HG02610 (cell line): ENCODE data around the gene PLXNB2.

Experiments
- ATAC-seq: cut with Tn5 transposase; IDR thresholded peaks from one replicate; pipeline ENCODE4 v1.9.1; 2021; ENCODE audit warnings: mild to moderate bottlenecking, moderate library complexity; ENCODE audit not compliant: unreplicated experiment

PLXNB2 gene

DNA sequence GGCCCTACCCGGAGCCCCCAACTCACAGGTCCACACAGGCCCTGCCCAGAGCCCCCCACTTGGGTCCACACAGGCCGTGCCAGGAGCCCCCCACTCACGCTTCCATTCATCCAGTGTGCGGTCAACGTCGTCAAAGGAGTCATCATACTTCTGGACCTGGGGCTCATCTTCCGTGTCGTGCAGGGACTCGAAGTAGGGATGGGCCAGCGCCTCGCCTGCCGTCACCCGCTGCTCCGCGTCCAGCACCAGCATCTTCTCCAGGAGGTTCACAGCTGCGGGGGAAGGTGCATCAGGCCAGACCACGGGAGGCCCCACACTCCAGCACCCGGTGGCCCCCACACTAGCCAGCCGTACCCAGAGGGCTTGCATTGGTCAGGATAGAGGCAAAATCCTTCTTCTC lies 52.3 kb downstream of the PLXNB2 start:
- ATAC-seq, result no peak

DNA sequence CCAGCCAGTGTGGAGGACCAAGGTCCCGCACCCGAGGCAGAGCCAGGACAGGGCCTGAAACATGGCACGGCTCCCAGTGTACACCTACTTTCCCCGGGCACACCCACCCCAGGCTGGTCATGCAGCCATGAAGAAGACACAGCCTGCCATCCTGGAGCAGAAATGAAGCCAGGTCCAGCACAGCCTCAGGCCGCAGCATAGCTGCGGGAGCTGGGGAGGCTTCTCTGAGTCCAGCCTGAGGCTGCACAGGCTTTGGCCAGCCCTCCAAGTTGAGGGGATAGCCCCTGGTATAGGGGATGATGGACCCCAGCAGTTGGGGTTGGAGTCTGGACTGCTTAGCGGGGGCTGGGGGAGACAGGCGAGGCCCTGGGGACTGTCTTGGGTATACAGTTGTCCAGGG lies 53.5 kb downstream of the PLXNB2 start:
- ATAC-seq, result no peak

DNA sequence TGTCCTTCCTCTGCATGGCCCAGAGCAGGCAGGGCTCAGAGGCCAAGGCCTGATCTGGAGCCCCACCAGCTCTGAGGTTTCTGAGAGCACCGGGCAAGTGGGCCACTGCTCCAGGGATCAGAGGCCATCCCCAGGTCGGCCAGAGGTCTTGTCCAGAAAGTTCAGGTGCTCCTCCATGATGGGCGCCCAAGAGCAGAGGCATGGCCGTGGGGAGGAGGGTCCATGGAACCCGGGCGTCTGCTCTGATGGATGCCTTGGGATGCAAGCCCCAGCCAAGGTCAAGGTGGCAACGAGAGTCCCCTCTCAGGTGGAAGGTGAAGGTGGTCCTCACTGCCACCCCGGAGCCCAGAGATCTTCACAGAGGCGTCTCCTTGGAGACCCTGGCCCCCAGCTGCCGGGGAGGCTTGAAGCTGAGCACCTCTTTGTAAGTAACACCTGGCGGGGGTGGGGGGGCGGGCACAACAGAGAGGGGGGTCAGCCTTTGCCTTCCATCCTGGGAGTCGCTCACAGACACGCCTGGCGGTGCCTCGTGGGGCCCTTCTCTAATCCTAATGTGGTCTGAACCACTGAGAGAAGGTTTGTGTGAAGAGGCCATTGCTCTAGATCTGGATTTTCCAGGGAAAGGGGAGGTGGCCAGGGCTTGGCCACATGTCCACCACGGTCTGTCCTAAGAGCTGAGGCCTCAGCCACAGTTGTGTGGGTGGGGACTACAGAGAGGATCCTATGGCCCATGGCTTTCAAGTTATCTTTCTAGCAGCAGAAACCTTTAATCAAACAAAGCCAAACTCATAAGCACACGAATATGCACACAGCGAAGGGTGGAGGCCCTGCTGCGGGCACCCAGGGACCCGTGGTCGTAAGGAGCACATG lies 54.2 kb downstream of the PLXNB2 start:
- no peak for ATAC-seq

DNA sequence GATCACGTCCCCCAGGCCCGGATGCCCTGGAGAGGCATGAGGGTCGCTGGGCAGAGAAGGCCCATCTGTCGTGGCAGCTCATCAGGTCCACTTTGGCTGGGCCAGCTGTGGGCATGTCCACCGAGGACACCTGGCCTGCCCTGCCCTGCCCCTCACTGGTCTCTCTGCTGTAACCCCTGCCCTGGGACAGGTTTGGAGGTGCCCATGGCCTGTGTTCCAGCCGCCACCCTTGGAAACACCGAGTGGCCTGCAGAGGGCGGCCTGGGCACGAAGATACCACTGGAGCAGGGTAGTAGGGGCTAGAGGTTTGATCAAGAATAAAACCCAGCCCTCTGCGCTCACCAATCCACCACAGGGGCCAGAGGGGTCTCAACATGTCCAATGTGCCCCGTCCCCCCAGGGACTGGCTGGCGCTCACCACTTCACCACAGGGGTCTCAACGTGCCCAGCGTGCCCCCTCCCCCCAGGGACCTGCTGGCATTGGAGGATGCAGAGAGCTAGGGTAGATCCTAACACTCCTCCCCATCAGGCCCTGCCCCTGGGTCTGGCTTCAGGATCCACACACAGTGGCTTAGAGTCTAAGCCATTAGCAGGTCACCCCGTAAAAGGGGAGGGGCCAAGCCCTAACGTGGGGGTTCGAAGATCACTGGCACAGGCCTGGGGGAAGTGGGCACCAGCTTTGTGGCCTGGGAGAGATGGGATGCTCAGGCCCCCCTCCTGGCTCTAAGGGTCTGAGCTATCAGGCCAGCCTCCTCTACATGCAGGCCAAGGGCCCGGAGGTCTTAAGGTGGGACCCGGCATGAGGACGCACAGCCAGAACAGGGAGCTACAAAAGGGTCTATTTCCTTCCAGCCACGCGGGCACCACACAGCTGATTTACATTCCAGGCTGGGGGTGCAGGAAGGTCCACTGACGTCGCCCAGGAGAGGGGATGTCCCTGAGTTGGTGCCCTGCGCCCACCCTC lies 55.1 kb downstream of the PLXNB2 start:
- ATAC-seq, result no peak

DNA sequence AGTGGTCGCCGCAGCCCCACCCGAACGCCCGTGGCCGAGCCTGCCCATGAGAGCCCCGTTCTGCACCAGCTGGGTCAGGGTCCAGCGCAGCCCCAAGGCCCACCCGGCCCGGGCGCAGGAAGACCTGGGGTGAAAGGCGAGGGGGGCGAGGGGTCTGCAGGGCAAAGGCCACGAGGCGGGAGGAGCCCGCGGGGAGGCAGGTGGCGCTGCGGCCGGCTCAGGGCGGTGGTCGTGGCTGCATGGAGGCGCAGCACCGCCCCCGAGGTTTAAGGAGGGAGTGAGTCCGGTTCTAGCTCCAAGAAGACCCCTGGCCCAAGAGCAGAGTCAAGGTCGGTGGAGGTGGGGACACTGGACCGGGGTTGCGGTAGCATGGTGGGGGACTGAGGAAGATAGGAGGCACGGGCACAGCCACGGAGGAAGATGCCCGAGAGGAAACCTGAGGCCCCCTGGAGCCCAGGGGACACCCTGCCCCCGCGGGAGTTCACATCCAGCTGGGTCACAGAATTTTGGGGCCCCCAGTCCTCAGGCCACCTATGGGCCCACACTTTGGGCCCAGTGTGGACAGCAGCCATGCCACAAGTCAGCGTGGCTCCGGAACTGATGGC lies 55.9 kb downstream of the PLXNB2 start:
- ATAC-seq, result no peak

DNA sequence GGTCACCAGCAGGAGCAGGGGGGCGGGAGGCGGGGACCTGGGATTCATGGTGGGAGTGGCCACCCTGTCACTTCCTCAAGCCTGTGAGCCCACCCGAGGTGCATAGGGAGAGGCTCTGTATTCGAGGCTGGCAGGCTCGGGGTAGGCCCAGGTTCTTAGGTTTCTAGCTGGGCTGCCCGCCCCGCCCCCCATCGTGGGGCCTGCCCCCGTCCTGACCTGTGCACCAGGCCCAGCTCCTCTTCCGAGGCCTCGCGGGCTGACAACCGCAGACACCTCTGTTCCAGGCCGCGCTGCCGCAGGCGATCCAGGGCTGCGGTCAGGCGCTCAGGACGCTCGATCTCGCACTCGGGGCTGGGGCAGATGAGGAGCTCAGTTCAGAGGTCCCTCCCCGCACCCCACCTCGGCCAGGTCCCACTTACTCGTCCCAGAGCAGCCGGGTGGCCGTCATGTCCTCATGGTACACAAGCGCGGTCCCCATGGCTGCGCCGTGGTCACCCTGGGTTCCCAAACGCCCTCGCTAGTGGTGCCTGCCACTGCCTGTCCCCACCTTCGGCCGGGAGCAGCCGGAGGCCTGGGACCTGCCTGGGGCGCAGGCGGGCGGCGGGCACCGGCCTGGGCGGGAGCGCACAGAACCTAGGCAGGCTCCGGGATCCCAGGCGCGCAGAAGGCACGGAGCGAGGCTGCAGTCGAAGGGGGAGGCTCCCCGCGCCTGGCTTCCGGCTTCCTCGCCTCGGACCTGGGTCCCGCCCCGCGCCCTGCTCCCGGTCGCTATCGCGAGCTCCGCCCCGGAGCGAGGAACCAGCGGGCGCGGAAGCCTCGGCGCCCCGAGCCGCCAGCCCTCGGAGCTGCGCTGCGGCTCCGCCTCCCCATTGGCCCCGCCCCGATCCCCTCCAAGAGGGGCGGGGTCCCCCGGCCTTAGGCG lies 56.6 kb downstream of the PLXNB2 start, which contains the start of gene HDAC10:
Gene HDAC10, minus strand, starts transcription at position 711 of the 922 bp plus-strand sequence. Its CDS starts 233 bp downstream, at position 478.
- ATAC-seq, result peak; percentile 54

DNA sequence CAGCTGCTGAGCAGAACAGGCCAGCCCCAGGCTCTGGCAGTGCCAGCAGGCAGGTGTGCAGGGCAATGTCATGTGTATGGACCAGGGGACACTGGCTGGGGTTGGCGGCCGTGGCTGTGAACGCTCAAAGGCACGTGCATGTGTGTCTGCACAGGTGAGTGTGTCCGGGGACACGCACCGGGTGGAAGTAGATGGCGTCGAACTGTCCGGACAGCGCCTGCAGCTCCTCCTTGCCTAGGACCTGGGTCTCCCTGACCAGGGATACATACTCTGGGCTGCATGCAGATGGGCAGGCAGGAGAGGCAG lies 57.2 kb downstream of the PLXNB2 start:
- no peak for ATAC-seq

DNA sequence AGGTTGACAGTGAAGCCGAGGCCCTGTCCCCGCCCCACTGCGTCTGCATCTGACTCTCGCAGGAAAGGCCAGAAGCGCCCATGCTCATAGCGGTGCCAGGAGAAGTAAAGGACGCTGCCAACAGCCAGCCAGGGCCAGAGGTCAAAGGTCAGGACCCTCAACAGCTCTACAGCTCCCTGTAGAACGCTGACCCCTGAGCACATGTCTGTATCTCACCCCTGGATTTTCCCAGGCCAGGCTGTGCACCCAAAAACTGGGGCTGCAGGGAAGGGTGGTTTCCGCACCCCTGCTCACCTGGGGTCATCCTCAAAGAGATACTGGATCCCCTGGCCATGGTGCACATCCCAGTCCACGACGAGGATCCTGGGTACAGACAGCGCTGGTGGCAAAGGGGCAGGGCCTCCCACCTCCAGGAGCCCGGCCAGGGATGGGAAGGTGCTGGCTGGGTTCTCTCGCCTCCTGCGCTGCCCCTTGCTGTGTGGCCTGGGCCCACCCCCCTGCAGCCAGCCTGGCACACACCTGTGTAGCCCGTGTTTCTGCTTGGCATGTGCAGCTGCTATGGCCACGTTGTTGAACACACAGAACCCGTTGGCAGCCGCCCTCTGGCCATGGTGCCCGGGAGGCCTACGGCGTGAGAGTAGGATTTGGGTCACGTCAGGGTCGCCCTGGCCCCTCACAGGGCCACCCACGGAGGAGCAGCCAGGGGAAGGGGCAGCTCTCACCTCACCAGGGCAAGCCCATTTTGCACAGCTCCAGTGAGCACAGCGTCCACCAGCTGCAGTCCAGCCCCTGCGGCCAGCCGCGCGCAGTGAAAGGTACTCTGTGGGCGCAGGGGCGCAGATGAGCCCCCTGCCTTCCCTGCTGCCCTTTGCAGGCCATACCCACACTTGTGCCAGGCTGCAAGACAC lies 57.9 kb downstream of the PLXNB2 start:
- ATAC-seq, result no peak

DNA sequence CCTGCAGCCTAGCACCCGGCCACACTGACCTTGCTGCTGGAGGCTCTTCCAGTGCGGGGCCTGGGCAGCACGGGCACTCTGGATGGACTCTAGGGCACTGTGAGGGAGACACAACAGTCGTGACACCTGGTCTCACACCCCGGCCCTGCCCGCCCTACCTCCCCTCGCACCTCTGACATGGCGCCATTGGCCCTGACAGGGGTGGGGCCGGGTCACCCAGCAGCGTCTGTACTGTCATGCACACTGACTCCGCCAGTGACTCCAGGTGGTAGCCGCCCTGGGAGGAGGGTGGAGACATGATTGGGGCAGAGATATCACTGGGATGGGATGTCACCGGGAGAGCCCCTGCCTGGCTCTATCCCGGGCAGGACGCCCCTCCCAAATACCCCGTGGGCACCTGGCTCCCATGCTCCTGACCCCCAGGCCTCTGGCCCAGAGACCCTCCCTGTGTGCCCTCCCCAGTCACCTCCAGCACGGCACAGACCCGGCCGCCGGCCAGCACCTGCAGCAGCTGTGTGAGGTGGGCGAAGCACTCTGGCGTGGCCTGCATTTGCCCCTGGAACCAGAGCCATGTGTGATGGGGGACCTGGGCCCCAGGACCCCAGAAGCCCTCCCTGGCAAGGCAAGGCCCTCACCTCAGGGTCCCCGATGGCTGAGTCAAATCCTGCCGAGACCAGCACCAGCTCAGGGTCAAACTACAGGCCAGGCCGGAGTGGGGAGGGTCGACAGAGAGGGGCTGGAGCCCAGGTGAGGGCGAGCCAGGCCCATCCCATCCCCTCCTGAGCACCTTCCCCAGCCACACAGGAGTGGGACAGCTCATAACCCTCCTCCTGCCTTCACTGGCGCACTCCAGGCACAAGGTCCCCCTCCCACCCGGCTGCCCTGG lies 59.0 kb downstream of the PLXNB2 start:
- ATAC-seq, result no peak

DNA sequence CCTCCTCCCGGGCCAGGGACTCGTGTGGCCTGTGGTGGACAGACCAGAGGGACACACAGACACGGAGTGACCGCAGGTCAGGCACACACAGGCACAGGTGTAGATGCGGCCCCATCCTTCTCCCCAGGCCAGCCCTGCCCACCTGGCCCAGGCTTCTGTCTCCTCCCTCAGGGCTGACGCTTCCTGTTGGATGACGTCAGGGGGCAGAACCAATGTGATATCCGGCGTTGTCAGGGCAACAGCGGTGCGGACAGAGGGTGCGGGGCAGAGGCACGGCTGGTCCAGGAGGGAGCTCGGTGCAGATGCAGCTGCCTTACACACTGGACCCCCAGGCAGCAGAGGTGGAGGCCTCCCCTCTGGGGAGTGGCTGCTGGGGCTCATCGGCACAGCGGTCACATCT lies 59.7 kb downstream of the PLXNB2 start:
- no peak for ATAC-seq

DNA sequence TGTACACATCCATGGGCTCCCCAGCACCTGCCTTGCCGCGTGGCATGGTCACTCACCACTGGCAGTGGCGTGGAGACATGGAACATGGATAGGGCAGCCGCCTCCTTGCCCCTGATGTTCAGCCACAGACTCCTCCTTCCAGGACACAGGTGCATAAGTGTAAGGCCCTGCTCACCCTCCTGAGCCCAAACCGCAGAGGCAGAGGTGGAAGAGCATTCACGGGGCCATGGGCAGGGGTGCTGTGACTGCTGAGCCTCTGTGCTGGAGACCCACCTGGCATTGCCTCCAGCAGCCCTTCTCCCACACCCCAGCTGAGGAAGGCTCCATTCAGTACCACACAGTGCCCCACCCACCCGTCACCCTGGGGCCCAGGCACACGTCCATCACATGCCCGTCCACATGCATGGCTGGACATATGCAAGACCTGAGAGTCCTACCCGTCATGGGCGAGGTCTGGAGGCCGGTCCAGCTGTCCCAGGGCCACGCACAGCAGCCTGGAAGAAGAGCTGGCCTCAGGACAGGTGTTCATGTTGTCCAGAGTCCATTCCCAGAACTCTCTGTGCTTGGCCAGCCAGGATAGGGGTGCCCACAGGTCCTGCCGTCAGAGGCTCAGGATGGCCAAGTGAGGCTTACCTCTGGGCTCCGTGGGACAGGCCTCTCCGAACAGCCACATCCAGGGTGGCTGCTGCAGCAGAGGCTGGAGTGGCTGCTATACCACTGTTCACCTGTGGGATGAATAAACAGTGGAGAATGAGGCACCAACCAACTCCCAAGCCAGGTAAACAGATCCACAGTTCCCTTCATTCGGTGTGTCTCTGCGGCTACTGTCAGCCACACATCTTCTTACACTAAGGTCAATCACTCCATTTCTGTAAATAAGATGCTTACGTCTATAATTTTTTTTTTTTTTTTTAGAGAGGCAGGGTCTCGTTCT lies 60.9 kb downstream of the PLXNB2 start:
- no peak for ATAC-seq

DNA sequence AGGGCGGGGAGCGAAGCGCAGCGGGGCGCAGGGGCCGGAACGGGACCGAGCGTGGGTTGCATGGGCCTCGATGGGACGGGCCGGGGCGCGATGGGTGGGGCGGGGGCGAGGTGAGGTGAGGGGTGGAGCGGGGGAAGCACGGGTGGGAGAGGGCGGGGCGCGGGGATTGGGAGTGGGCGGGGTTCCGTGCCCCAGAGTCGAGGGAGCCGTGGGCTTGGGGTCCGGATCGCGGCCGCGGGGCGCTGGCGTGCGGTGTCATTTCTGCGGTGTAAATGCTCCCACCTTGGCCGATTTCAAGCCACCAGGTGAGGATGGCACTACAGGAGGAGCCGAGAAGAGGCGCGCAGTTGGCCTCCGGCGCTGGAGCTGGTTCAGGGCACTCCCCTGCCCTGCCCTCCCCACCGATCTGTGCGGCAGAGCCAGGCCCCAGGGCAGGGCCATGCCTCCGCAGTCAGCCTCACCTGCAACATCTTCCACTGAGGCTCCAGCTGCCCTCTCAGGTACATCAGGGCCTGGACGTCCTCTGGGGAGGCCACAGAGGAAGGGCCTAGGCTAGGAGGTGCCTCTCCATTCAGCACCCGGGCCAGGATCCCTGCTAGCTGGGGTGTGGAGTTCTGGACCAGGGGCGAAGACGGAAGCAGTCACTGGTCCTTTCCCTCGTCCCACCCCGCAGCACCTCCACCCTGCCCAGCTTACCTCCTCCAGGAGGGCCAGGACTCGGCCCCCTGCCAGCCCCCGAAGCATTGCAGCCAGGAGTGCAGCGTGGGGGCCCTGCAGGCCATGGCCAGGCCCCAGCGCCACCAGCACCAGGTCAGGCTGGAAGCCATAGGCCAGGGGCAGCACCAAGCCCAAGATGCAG lies 62.0 kb downstream of the PLXNB2 start:
- no peak for ATAC-seq

DNA sequence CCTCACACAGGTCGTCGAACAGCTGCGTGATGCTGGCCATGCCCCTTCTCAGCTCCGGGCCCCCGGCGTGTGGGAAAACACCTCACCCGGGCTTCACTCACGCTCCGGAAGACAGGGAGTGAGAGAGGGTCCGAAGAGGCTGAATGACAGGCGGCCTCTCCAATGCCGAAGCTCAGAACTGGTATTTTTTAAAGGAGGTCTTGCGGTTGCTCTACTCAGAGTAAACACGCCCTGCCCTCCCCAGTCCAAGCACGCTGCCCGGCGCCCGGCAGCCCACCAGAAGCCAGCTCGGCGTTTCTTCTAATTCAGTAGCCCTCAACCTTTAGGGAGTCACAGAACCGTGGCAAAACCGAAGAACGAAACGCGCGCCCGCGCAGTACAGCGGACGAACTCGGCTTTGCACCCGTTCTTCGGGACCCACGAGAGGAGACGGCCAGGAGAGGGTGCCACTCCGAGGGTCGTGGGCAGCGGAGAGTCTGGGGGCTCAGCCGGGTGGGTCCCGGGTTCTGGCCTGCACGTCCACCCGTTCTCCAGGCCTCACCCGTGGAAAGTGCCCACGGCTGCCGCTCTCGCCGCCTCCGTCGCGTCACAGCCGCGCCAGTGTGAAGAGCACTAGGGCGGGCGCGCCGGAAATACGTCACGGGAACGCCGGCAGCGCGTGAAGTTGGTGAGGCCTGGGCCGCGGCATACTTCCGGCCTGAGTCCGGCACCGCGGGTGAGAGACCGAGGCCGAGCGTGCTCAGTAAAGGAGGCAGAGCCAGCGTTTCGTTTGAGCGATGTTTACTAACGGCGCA lies 62.8 kb downstream of the PLXNB2 start, which contains the start of gene TUBGCP6:
Gene TUBGCP6, minus strand, starts transcription at position 604 of the 794 bp plus-strand sequence. Its CDS starts 564 bp downstream, at position 40.
- ATAC-seq, result peak; percentile 48

DNA sequence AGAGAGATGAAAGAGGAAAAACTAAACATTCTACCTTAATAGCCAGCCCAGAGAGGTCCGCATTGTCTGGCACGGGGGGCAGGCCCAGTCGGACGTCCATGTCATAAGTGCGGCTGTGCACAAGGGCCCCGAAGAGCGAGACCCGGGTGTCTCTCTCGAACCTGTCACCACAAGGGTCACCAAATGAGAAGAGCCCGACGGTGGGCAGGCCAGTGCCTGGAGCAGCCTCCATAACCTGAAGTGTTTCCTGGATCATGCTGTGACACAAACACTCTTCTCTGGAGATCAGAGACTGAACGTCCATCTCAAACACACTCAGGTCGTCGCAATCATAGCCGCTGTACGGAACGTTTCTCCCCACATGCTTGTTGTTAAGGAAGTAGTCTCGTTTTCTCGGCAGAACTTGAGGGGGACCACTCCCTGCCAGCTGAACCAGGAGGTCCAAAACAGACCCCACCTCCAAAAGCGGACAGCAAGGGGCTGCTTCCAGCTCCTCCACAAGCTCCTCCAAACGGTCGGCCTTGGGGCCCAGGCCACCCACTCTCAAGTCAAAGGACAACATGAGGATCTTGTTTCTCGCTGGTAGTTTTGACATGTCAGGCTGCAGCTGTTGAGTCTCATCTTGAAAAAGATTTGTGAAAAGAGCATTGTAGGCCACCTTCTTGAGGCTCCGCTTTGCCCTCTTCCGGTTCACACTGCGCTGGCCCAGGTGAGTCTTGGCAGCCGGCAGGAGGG lies 63.6 kb downstream of the PLXNB2 start:
- no peak for ATAC-seq
